Right renal pelvis (tissue), 4 donors: Measurements from ENCODE around the gene ZNF385B. TPM values are rescaled to one million over a fixed set of nuclear protein-coding genes. Genes with fewer than 3 reads are reported as not detected.
"Not testable (repeated sequence)": the region's sequence is repeated elsewhere in the genome, so short reads cannot be mapped to it uniquely, and the experiment has no call there.

Experiments used
- DNase-seq, 4 donors: peaks; one replicate each; pipeline ENCODE4 v3.0.0-alpha.2; 2013; ENCODE audit warnings: low read depth in 4 of 4, low spot score in 3 of 4, missing footprints in 1 of 4
- polyA plus RNA-seq, 4 donors: library from polyadenylated mRNA; unstranded; fragments of 120-200 nt; gene quantifications; one replicate each; pipeline ENCODE4 v1.2.1, GENCODE V29; 2013; ENCODE audit not compliant: insufficient read length in 4 of 4

Gene ZNF385B
- polyA plus RNA-seq, 4 donors: 11.6 to 17.4 (median 14.4) TPM

GRCh38 chr2:179458113-179458512, 403.3 kb downstream of the ZNF385B start:
- not testable (repeated sequence) for DNase-seq

GRCh38 chr2:179455824-179456223, 405.6 kb downstream of the ZNF385B start:
- DNase-seq: no peak

GRCh38 chr2:179455172-179455524, 406.3 kb downstream of the ZNF385B start:
- DNase-seq: no peak

GRCh38 chr2:179454443-179455171, 406.8 kb downstream of the ZNF385B start:
- DNase-seq: no peak

GRCh38 chr2:179449010-179449409, 412.4 kb downstream of the ZNF385B start:
- no peak for DNase-seq

GRCh38 chr2:179447839-179448447, 413.5 kb downstream of the ZNF385B start:
- DNase-seq: no peak

- no peak for DNase-seq
Observed at GRCh38 chr2:179447421-179447820, 414.0 kb downstream of the ZNF385B start.

GRCh38 chr2:179446476-179447141, 414.8 kb downstream of the ZNF385B start:
- DNase-seq: no peak

GRCh38 chr2:179444056-179444455, 417.4 kb downstream of the ZNF385B start:
- DNase-seq: no peak

GRCh38 chr2:179443180-179443579, 418.2 kb downstream of the ZNF385B start:
- DNase-seq: no peak

- DNase-seq: no peak
Observed at GRCh38 chr2:179442206-179442605, 419.2 kb downstream of the ZNF385B start.

- DNase-seq: no peak
Observed at GRCh38 chr2:179441551-179441950, 419.9 kb downstream of the ZNF385B start.

GRCh38 chr2:179440642-179441251, 420.7 kb downstream of the ZNF385B start:
- no peak for DNase-seq

- DNase-seq: no peak
Observed at GRCh38 chr2:179438654-179439053, 422.8 kb downstream of the ZNF385B start.

GRCh38 chr2:179437430-179437829, 424.0 kb downstream of the ZNF385B start:
- no peak for DNase-seq

- DNase-seq: no peak
Observed at GRCh38 chr2:179435566-179435965, 425.8 kb downstream of the ZNF385B start.

- no peak for DNase-seq
Observed at GRCh38 chr2:179435000-179435399, 426.4 kb downstream of the ZNF385B start.

- no peak for DNase-seq
Observed at GRCh38 chr2:179434357-179434756, 427.1 kb downstream of the ZNF385B start.

- DNase-seq: no peak
Observed at GRCh38 chr2:179432751-179433150, 428.7 kb downstream of the ZNF385B start.

- DNase-seq: no peak
Observed at GRCh38 chr2:179429597-179429996, 431.8 kb downstream of the ZNF385B start.

GRCh38 chr2:179429060-179429471, 432.3 kb downstream of the ZNF385B start:
- DNase-seq: no peak
